Bronchial epithelial cell (primary cell): ENCODE results near the gene PPM1F. TPM values are rescaled to one million over a fixed set of nuclear protein-coding genes. Genes with fewer than 3 reads are reported as not detected.
A peak's percentile ranks its signal among the peaks of the same experiment; 100 is the strongest.

ENCODE experiments used
- DNase-seq: peaks from one replicate; pipeline ENCODE4 v3.0.0-alpha.2; 2010; ENCODE audit warnings: low read depth
- FAIRE-seq: peaks from 2 replicates; lab custom pipeline; 2011; peaks lifted over from hg19 to GRCh38; lab: Jason Lieb, UNC
- H3K27me3 ChIP-seq: 2 replicates; pipeline ENCODE4 v1.5.1; 2011; ENCODE audit warnings: low read length; ENCODE audit not compliant: control insufficient read depth, insufficient read depth
- H3K36me3 ChIP-seq: 2 replicates; pipeline ENCODE4 v1.5.1; 2011; ENCODE audit warnings: low read length; ENCODE audit not compliant: control insufficient read depth, insufficient read depth
- H3K4me3 ChIP-seq: 2 replicates; pipeline ENCODE4 v1.5.1; 2011; ENCODE audit warnings: mild to moderate bottlenecking, low read depth, low read length, control low read depth
- total RNA-seq: library from RNA; depleted of rRNA; stranded (reverse); fragments of >200 nt; gene quantifications from 2 replicates; pipeline ENCODE4 v1.2.1, GENCODE V29; 2014
- TF ChIP-seq, protein P1 (sequence below): IDR thresholded peaks from 2 replicates; pipeline ENCODE4 v1.5.1; 2011; ENCODE audit warnings: mild to moderate bottlenecking, moderate library complexity, low read length, control low read depth, inconsistent platforms; ENCODE audit not compliant: insufficient read depth, severe bottlenecking

Gene PPM1F
- total RNA-seq, 1 donor from 2014 or later, result 16.1 TPM

DNA sequence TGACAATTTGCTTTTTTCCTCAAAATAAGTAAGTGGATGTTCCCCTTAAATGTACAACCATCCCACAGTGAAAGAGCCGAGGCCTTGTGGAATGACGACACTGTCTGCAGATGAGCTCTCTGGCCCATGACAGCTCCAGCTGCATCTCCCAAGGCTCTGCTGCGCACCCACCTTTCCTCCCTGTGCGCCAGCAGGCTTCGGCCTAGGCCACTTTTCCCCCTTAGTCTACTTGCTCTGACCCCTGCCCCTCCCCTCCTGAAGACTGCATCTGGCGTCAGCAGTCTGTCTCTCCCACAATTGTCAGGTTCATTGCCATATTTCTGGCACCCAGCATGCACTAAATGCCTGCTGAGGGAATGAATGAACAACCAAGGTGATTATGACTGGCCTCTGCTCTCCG is 27.9 kb upstream of the PPM1F start:
- H3K4me3 ChIP-seq, result no peak overlapping the region
- FAIRE-seq, result no peak
- DNase-seq, result no peak
- TF ChIP-seq, protein P1, sequence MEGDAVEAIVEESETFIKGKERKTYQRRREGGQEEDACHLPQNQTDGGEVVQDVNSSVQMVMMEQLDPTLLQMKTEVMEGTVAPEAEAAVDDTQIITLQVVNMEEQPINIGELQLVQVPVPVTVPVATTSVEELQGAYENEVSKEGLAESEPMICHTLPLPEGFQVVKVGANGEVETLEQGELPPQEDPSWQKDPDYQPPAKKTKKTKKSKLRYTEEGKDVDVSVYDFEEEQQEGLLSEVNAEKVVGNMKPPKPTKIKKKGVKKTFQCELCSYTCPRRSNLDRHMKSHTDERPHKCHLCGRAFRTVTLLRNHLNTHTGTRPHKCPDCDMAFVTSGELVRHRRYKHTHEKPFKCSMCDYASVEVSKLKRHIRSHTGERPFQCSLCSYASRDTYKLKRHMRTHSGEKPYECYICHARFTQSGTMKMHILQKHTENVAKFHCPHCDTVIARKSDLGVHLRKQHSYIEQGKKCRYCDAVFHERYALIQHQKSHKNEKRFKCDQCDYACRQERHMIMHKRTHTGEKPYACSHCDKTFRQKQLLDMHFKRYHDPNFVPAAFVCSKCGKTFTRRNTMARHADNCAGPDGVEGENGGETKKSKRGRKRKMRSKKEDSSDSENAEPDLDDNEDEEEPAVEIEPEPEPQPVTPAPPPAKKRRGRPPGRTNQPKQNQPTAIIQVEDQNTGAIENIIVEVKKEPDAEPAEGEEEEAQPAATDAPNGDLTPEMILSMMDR, result no peak
- peaks cover 2% of the 10 kb centered on the region for H3K36me3 ChIP-seq
- H3K27me3 ChIP-seq, result no peaks in the 10 kb centered on the region

DNA sequence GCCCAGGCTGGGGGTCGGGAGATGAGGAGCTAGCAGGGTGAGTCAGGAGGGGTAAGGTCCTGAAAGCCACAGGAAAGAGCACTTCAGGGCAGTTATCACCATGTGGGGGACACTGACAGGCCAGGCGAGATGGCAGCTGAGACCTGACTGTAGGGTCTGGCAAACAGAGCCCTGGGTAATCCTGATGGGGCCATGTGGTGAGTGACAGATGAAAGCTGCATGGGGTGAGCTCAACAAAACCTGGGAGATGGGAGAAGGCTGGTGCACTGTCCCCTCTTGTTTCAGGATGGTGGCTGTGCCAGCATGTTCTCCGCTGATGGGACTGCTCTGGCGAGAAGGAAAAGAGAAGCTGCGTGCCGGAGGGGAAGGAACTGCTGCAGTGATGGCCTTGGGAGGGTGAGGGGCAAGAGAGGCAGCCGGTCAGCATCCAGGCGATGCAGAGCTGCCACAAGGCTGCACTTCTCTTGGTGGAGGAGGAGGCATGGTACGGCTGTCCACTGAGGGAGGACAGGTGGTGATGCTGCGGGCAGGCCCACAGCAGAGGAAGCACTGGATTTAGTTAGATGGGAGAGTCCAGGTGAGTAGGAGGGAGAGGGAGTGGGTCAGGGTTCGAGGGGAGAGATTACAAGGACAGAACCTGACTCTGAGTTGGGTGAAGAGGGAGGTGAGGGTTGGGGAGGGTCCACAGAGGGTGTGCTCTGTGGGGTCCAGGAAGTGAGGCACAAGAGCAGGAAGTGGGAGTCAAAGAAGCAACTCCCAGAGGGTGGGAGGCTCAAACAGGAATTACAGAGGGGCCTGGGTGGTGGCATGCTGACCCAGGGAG is 26.1 kb upstream of the PPM1F start:
- FAIRE-seq, result no peak

DNA sequence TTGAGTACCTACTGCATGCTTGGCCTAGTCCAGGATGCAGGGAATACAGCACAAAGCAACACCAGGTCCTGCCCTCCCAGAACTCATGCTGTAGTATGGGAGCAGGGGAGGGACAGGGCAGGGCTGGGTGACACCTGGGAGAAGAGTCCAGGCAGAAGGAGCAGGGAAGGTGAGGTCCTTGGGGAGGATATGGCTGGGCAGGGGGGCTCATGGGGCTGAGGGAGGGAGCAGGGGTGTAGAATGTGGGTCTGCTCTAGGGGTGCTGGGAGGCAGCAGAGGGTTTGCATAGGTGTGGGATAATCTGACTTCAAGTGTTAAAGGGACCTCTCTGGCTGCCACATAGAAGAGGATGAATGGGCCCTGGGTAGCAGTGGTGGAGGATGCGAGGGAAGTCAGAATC is 25.2 kb upstream of the PPM1F start:
- DNase-seq, result no peak
- TF ChIP-seq, protein P1, result no peak
- H3K27me3 ChIP-seq, result no peaks in the 10 kb centered on the region
- FAIRE-seq, result no peak
- H3K36me3 ChIP-seq, result peaks cover 18% of the 10 kb centered on the region
- H3K4me3 ChIP-seq, result no peak overlapping the region

More for the DNA sequence above, 26.1 kb upstream of the PPM1F start:
- no peak for DNase-seq
- Histone ChIP-seq H3K36me3 (peaks cover 14% of the 10 kb centered on the region), H3K4me3 (no peak overlapping the region), H3K27me3 (no peaks in the 10 kb centered on the region)
- TF ChIP-seq, protein P1, result no peak

DNA sequence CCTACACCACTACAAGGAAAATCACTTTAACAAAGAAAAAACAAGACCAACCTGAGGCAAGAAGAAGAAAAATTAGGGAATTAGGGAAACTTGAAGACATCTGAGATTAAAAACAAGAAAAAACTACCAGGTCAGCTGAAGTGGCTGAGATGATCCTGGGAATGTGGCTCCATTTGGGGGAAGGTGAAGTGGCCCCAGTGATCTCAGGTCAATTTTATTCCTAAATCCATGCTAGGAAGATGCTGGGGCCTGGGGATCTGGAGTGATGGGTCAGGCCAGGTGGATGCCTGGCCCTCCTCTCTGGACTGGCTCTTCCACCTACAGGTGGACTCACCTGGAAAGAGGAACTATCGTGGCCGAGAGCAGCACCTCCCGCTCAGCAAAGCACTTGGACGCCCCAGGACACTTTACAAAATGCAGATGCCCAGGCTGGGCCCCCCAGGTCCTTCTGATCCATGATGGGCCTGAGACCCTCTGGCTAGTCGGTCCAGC is 23.3 kb upstream of the PPM1F start:
- TF ChIP-seq, protein P1, result no peak
- FAIRE-seq (no peak), DNase-seq (no peak)

DNA sequence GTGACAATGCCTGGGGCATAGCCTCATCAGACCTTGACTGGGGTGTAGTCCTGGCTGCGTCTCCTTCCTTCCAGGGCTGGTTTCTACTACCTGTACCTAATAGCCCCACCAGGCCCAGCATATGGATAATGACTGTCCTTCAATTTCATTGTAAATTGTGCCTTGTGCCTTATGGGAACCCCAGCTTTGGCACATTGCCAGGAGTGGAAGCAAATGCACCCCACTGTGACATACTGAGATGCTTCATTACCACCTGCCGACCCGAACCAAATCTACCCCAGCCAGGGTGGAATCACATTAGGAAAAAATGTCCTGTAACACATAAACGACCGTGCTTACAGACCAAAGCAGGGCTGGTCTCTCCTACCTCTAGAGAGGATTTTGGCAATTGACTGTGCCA is 22.6 kb upstream of the PPM1F start:
- H3K36me3 ChIP-seq, result peaks cover 33% of the 10 kb centered on the region
- no peaks in the 10 kb centered on the region for H3K27me3 ChIP-seq
- no peak for DNase-seq
- TF ChIP-seq, protein P1, result no peak
- peak; percentile 64 for FAIRE-seq
- H3K4me3 ChIP-seq, result no peak overlapping the region

More for the DNA sequence above, 23.3 kb upstream of the PPM1F start:
- peaks cover 30% of the 10 kb centered on the region for H3K36me3 ChIP-seq
- no peaks in the 10 kb centered on the region for H3K27me3 ChIP-seq
- H3K4me3 ChIP-seq, result no peak overlapping the region
